ENCODE measurements around the gene XPR1.

XPR1 gene

DNA sequence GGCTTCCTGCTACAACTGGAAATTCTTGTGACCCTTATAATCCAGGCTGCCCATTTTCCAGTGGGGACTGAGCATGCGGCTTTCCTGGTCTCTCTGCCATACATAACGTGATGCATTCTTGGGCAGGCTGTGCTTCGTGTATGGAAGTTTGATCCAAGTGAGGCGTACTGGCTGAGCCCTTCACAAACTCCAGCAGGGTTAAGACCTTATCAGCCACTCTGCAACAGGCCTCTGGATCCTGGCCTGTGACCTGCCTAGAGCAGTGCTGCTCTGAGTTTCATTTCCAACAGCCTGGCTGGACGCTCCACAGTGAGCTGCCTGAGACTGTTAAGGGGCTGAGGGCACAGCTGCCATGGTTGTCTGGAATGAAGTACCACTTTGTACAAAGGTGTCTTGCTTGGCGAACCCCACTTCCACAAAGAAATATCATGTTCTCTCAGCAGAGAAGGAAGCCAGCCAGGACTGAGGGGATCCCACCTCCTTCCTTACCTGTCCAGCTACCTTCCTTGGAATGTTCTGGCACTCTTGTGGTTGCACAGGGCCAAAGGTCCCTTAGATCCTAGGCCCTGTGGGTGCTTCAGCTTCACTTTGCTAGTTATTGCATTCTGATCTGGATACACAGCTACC, 28.5 kb upstream of the XPR1 start:
- in situ Hi-C loops (cut with HindIII; ENCODE audit: low pct_unique_long_range_greater_than_20kb, low sequenced_read_pairs), result no loop called here
- no peak for TF ChIP-seq JUND (IDR thresholded peaks at IDR 0.05; ENCODE audit: low read depth)
- DNase-seq (ENCODE audit: low read depth in 1 of 2, low spot score in 1 of 2), result no peak

DNA sequence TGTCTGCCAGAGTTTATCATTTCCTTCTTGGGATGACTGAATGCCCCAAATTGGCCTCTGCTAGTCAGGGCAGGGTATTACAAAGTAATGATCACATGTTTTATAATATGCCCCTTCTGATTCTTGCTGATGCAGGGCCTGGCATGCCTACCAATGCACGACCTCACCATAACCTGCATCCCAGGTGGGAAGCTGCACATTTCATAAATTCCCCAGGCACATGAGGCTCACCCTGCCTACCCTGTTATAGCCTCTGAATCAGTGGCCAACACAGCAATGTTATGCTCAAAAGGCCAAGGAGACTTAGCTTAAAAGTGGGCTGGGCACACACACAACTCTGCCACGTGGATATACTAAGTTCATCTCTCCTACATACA, 28.0 kb upstream of the XPR1 start:
- no peak for TF ChIP-seq JUND (IDR thresholded peaks at IDR 0.05; ENCODE audit: low read depth)
- no peak for DNase-seq (ENCODE audit: low read depth in 1 of 2, low spot score in 1 of 2)
- in situ Hi-C loops (cut with HindIII; ENCODE audit: low pct_unique_long_range_greater_than_20kb, low sequenced_read_pairs), result no loop called here

DNA sequence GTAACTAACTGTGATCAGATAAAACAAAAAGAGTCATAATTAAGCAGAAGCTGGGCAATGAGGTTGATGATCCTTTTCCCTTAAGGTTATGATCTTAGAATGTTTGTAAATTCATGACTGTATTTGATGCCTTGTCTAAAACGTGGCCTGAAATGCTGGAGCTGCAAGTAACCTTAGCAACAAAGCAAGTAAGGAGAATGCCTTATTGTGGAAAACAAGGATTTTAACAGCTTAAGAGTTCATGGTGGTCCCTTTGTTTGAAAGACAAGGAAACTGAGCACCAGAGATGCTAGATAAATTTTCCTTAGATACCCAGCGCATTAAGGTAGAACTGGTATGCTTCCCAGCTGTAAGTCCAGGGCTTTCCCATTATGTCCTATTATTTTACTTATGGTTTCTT, 25.7 kb upstream of the XPR1 start:
- TF ChIP-seq JUND (IDR thresholded peaks at IDR 0.05; ENCODE audit: low read depth), result no peak

DNA sequence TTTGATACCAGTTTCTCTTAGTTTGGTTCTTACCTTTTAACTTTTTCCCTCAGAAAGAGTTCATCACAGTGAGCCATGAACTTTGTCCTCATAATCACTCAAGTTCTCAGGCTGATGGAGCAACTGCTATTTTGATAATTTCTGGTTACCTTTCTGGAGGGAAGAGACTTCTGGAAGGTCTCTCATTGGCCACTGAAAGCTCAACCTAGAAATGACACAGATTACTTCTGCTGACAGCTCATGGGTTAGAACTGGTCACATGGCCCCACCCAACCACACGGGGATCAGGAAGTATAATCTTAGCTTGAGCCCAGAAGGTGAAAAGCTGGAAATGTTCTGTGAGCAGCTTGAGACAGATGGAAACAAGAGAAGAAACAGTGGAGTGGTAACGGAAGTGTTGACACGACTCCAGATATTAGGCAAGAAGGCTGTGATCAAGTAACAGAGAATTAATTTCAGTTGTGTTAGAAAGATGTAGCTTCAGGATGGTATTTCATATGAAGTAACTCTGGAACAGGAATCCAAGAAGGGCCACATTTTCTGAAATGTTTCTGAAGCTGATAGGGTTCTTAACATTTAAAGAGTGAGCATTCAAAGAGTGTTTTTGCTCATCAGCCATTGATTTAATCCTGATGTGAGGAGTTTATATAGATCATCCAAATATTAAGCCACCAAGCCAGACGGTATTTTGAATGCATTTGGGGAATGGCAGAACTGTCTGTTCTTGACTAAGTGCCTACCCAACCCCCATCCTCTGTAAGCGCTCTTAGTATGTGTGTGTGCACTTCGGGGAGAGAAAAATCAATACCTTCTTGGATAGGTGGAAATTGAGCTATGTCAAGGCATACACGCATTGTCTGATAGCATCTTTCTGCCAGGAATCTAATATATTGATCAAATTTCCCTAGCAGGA, 21.9 kb upstream of the XPR1 start:
- in situ Hi-C loops (cut with HindIII; ENCODE audit: low pct_unique_long_range_greater_than_20kb, low sequenced_read_pairs), result no loop called here
- TF ChIP-seq JUND (IDR thresholded peaks at IDR 0.05; ENCODE audit: low read depth), result no peak
- DNase-seq (ENCODE audit: low read depth in 1 of 2, low spot score in 1 of 2), result no peak

More for the DNA sequence above, 25.7 kb upstream of the XPR1 start:
- in situ Hi-C loops (cut with HindIII; ENCODE audit: low pct_unique_long_range_greater_than_20kb, low sequenced_read_pairs), result no loop called here
- DNase-seq (ENCODE audit: low read depth in 1 of 2, low spot score in 1 of 2), result no peak

DNA sequence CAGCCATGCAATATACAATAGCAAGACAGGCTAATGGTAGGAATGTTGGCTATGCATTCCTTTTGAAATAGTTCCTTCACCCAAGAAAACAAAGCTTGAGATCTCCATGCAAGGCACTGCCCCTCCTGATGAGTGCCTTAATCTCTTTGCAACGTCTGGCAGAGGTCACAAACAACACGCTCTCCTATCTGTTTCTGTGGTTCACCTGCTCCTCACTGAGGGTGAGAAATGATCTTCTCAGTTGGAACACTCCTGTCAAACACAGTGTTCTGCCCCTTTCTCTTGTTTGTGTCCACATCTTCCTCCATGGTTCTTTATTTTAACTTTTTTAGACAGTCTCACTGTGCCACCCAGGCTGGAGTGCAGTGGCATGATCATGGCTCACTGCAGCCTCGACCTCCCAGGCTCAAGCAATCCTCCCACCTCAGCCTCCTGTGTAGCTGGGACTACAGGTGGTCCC, 21.2 kb upstream of the XPR1 start:
- in situ Hi-C loops (cut with HindIII; ENCODE audit: low pct_unique_long_range_greater_than_20kb, low sequenced_read_pairs), result no loop called here
- TF ChIP-seq JUND (IDR thresholded peaks at IDR 0.05; ENCODE audit: low read depth), result no peak
- DNase-seq (ENCODE audit: low read depth in 1 of 2, low spot score in 1 of 2), result no peak

DNA sequence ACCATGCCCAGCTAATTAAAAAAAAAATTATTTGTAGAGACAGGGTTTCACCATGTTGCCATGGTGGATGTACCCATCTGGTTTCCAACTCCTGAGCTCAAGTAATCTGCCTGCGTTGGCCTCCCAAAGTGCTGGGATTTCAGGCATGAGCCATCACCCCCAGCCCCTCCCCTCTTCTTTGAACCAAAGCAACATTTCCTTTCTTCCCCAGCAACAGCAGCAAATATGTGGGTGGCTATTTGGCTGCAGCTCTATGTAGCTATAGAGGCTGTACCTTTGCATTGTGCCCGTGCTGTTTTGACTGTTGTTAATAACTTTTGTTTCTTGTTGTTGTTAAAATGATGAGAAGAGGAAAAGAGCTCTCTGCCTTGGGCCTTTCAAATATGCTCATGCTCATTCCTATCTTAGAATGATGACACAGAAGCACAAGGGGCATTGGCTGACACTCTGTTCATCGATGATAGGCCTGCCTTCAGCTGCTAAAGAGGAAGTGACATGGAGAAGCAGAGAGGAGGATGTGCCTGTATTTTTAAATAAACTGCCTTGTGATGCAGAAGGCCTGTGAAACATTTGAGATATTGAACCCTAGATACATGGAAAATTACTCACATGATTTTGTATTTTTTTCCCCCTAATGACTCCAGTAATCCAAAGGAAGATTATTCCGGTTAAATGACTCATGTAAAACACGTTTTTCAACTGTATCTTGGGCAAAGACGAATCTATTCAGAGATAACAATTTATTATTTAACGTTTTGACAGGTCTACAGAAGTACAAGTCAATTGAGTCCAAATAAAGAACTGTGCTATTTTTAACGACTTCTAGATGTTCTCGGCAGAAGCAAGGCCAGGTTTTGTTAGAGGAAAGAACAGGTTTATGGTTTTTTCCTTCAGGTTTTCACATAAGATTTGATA, 20.5 kb upstream of the XPR1 start:
- TF ChIP-seq JUND (IDR thresholded peaks at IDR 0.05; ENCODE audit: low read depth), result no peak
- in situ Hi-C loops (cut with HindIII; ENCODE audit: low pct_unique_long_range_greater_than_20kb, low sequenced_read_pairs), result no loop called here
- DNase-seq (ENCODE audit: low read depth in 1 of 2, low spot score in 1 of 2), result no peak

DNA sequence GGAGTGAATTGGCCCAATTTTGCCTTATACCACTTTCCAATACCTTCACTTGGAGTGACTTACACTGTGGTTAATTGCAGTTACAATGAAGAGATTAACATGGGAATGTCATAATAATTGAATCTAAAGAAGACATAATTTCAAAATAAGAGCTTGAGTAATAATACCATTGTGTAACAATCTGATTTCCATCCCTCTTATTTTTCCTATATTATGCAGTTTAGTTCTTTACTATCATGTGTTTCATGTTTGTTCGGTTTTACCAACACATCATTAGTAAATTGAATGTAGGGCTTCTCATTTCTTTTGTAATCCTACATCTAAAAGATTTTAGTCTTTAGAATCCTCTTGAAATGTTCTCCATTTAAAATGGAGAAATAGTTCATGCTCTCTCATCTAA, 19.2 kb upstream of the XPR1 start:
- in situ Hi-C loops (cut with HindIII; ENCODE audit: low pct_unique_long_range_greater_than_20kb, low sequenced_read_pairs), result no loop called here
- no peak for TF ChIP-seq JUND (IDR thresholded peaks at IDR 0.05; ENCODE audit: low read depth)
- DNase-seq (ENCODE audit: low read depth in 1 of 2, low spot score in 1 of 2), result no peak

DNA sequence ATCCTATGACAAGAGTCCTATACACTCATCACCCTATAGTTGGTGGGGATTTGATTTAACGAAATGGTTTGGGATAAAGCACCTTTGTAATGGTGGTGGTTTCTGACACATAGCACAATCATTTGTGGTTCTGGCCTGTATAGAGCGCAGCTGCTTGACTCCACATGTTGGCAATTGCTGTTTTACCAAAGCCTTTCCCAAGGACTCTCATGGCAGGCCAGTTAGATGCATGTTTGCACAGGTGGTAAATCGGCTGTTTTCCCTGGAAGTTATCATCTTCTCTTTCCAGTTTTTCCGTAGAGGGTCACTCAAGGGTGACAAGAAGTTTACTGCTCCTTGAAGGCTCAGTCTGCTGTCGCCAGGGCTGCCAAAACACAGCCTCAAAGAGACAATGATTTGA, 17.1 kb upstream of the XPR1 start:
- no peak for TF ChIP-seq JUND (IDR thresholded peaks at IDR 0.05; ENCODE audit: low read depth)
- no peak for DNase-seq (ENCODE audit: low read depth in 1 of 2, low spot score in 1 of 2)
- in situ Hi-C loops (cut with HindIII; ENCODE audit: low pct_unique_long_range_greater_than_20kb, low sequenced_read_pairs), result no loop called here

DNA sequence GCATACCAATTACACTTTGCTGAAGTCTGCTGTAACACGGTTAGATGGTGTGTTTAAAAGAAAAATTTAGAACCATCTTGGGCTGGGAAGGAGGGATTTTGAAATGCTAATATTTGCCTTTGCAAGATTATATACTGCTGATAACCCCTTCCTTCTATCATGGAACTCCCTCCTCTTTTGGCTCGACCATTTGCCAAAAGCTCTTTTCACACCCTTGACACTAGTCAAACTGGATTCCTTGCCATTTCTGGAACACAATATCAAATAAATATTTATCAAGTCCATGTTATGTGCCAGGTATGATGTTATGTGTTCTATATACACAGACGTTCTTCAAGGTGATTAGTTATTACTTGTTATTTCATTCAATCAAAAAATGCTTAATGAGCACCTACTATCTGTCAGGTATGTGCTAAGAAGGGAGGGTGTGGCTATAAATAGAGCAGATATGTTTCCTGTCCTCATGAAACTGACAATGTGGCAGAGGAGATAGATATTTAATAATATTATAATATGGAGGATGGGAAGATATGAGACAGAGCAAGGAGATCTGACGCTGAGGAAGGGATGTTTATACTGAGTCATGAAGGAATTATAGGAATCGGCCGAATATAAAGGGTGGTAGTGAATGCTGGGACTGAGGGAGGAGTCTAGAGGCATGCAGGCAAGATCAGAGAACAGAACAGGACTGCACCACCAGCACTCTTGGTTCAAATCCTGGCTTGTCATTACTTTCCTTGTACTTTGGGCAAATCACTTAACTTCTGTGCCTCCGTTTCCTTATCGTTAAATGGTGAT, 16.1 kb upstream of the XPR1 start:
- no peak for DNase-seq (ENCODE audit: low read depth in 1 of 2, low spot score in 1 of 2)
- in situ Hi-C loops (cut with HindIII; ENCODE audit: low pct_unique_long_range_greater_than_20kb, low sequenced_read_pairs), result no loop called here
- TF ChIP-seq JUND (IDR thresholded peaks at IDR 0.05; ENCODE audit: low read depth), result no peak

DNA sequence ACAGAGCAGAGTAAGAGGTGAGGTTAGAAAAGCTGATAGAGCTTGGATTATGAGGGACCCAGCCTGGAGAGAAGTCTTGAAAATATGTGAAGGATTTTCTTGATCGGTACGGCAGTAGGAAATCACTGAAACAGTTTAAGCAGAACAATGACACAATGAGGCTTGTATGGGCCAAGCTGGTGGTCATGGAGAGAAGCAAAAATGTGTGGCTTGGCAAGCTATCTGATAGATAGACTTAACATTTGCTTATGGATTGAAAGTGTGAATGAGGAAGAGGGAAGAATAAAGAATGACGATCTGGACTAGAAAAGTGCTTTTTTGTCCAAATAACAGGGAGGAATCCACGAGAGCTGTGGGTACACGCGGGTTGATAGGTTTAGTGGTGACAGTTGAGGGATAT, 15.4 kb upstream of the XPR1 start:
- DNase-seq (ENCODE audit: low read depth in 1 of 2, low spot score in 1 of 2), result no peak
- no peak for TF ChIP-seq JUND (IDR thresholded peaks at IDR 0.05; ENCODE audit: low read depth)
- in situ Hi-C loops (cut with HindIII; ENCODE audit: low pct_unique_long_range_greater_than_20kb, low sequenced_read_pairs), result no loop called here

DNA sequence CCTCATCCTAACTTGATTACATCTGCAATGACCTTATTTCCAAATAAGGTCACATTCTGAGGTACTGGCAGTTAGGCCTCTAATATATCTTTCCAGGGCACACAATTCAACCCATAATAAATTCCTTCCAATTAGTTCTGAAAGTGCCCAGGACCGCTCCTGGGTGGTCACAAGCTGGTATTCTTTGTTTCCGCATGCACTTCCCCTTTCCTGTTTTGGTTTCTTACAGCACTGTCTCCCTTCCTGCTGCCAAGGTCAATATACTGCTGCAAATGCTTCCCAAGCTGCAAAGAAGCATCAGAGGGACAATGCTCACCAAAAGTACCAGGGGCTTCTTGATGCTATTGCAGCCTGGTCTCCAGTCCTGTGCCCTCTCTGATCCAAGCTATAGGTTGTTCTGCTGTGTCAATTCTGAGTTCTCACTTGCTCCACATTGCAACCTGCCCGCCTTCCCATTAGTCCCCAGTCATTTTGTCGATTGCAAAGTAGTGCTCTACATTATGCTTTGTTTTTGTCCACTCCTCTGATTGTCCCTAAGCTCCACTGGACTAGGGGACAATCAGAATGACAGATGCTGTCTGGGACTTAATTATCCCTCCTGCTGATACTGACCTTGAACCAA, 13.9 kb upstream of the XPR1 start:
- in situ Hi-C loops (cut with HindIII; ENCODE audit: low pct_unique_long_range_greater_than_20kb, low sequenced_read_pairs), result no loop called here
- no peak for DNase-seq (ENCODE audit: low read depth in 1 of 2, low spot score in 1 of 2)

More for the DNA sequence above, 13.9 kb upstream of the XPR1 start:
- TF ChIP-seq JUND (IDR thresholded peaks at IDR 0.05; ENCODE audit: low read depth), result no peak

Data from T47D (cell line).